NCI-H446 (cell line): ENCODE results near the gene PRDM10.

Experiments used
- DNase-seq, 2 experiments: peaks; one replicate each; lab custom pipeline; 2025; lab: John Stamatoyannopoulos, UW

PRDM10 gene

GRCh38 chr11:130006929-130007328 lies 4.3 kb upstream of the PRDM10 start:
- DNase-seq = no peak

GRCh38 chr11:130003717-130004001 lies 1.0 kb upstream of the PRDM10 start:
- no peak for DNase-seq

GRCh38 chr11:130002846-130003716 lies 446 bp upstream of the PRDM10 start:
- peak; percentile 96 to 100 for DNase-seq

- DNase-seq = peak in 1 of 2 experiments; percentile 55
These were observed 929 bp downstream of the PRDM10 start for GRCh38 chr11:130001461-130002351.

GRCh38 chr11:130000552-130001176 lies 2.0 kb downstream of the PRDM10 start:
- no peak for DNase-seq

- no peak for DNase-seq
These were observed 3.2 kb downstream of the PRDM10 start for GRCh38 chr11:129999407-129999806.

- DNase-seq = no peak
These were observed 3.7 kb downstream of the PRDM10 start for GRCh38 chr11:129998905-129999304.

- no peak for DNase-seq
These were observed 4.5 kb downstream of the PRDM10 start for GRCh38 chr11:129998107-129998506.

- DNase-seq = no peak
These were observed 5.1 kb downstream of the PRDM10 start for GRCh38 chr11:129997513-129997912.

- no peak for DNase-seq
These were observed 6.3 kb downstream of the PRDM10 start for GRCh38 chr11:129996113-129996870.

GRCh38 chr11:129995163-129995562 lies 7.5 kb downstream of the PRDM10 start:
- DNase-seq = no peak

GRCh38 chr11:129992161-129992944 lies 10.3 kb downstream of the PRDM10 start:
- no peak for DNase-seq

- DNase-seq = no peak
These were observed 13.4 kb downstream of the PRDM10 start for GRCh38 chr11:129989149-129989813.

- DNase-seq = no peak
These were observed 14.7 kb downstream of the PRDM10 start for GRCh38 chr11:129987950-129988349.

GRCh38 chr11:129985823-129986222 lies 16.8 kb downstream of the PRDM10 start:
- DNase-seq = no peak

- no peak for DNase-seq
These were observed 22.5 kb downstream of the PRDM10 start for GRCh38 chr11:129980086-129980485.

GRCh38 chr11:129979046-129979605 lies 23.5 kb downstream of the PRDM10 start:
- DNase-seq = no peak

GRCh38 chr11:129978447-129978846 lies 24.2 kb downstream of the PRDM10 start:
- no peak for DNase-seq

- no peak for DNase-seq
These were observed 26.3 kb downstream of the PRDM10 start for GRCh38 chr11:129976328-129976727.

GRCh38 chr11:129975543-129975942 lies 27.1 kb downstream of the PRDM10 start:
- DNase-seq = no peak
